OCI-LY3 (cell line): ENCODE measurements around the gene SLC9A8.

Source experiments
- H2AFZ ChIP-seq: fragments of 200-600, 300-600 bp; shearing (Covaris generic); 2 replicates; pipeline ENCODE4 v1.6.0; 2014; ENCODE audit warnings: antibody characterized with exemption, low read depth, low read length
- H3K27ac ChIP-seq: fragments of 200-600, 300-600 bp; sonication (generic); 2 replicates; pipeline ENCODE4 v1.5.1; 2014; ENCODE audit warnings: mild to moderate bottlenecking, low read length, moderate library complexity, mixed read lengths
- H3K27me3 ChIP-seq: fragments of 200-600, 300-600 bp; sonication (generic); 2 replicates; pipeline ENCODE4 v1.6.1; 2014; ENCODE audit warnings: low read depth, low read length, mixed read lengths
- H3K36me3 ChIP-seq: fragments of 200-600, 300-600 bp; sonication (generic); replicated peaks from 2 replicates; pipeline ENCODE3; 2014; ENCODE audit warnings: low read depth, low read length, mixed read lengths
- H3K4me1 ChIP-seq: fragments of 300-600, 200-600 bp; sonication (generic); 2 replicates; pipeline ENCODE4 v1.6.1; 2014; ENCODE audit warnings: low read length, mixed read lengths
- H3K4me2 ChIP-seq: fragments of 200-600, 300-600 bp; sonication (generic); 2 replicates; pipeline ENCODE4 v1.6.1; 2014; ENCODE audit warnings: low read length, mixed read lengths
- H3K4me3 ChIP-seq: fragments of 300-600, 200-600 bp; sonication (generic); 2 replicates; pipeline ENCODE4 v1.5.1; 2014; ENCODE audit warnings: antibody characterized with exemption, mild to moderate bottlenecking, low read length, moderate library complexity
- H3K79me2 ChIP-seq: fragments of 300-600, 200-600 bp; shearing (Covaris generic); 2 replicates; pipeline ENCODE4 v1.6.1; 2014; ENCODE audit warnings: mild to moderate bottlenecking, low read length, mixed read lengths
- H3K9ac ChIP-seq: fragments of 300-600, 200-600 bp; shearing (Covaris generic); 2 replicates; pipeline ENCODE4 v1.6.0; 2014; ENCODE audit warnings: mild to moderate bottlenecking, low read length, moderate library complexity
- H3K9me3 ChIP-seq: fragments of 200-600, 300-600 bp; shearing (Covaris generic); 2 replicates; pipeline ENCODE4 v1.6.1; 2014; ENCODE audit warnings: low read length, mixed read lengths; ENCODE audit not compliant: insufficient read depth
- H4K20me1 ChIP-seq: fragments of 200-600, 300-600 bp; sonication (generic); 2 replicates; pipeline ENCODE4 v1.6.1; 2016; ENCODE audit warnings: low read length, mixed read lengths; ENCODE audit not compliant: insufficient read depth
- CTCF ChIP-seq: fragments of 200-600, 300-600 bp; sonication (generic); IDR thresholded peaks from 2 replicates; pipeline ENCODE4 v1.5.1; 2014; ENCODE audit warnings: antibody characterized with exemption, low read length, low read depth
- EZH2phosphoT487 ChIP-seq: fragments of 200-600 bp; shearing (Covaris generic); IDR thresholded peaks from 2 replicates; pipeline ENCODE4 v1.6.1; 2018; ENCODE audit warnings: antibody characterized with exemption, mixed run types, low read depth

SLC9A8 gene

GRCh38 chr20:49784291-49784690 is 28.3 kb upstream of the SLC9A8 start:
- TF ChIP-seq EZH2phosphoT487 (no peak), CTCF (no peak)
- Histone ChIP-seq H3K27ac (no peak overlapping the region; the same call in 1 of the 2 replicates), H3K9ac (no peak overlapping the region), H3K9me3 (no peaks in the 10 kb centered on the region), H3K4me3 (no peak overlapping the region), H4K20me1 (no peaks in the 10 kb centered on the region), H3K36me3 (no peaks in the 10 kb centered on the region), H2AFZ (no peak overlapping the region), H3K27me3 (no peaks in the 10 kb centered on the region), H3K4me1 (peaks cover 49% of the 10 kb centered on the region), H3K4me2 (no peak overlapping the region), H3K79me2 (no peaks in the 10 kb centered on the region)

GRCh38 chr20:49785149-49785851 is 27.3 kb upstream of the SLC9A8 start:
- Histone ChIP-seq H3K9me3 (no peaks in the 10 kb centered on the region), H3K27me3 (no peaks in the 10 kb centered on the region), H3K9ac (peak overlapping the region; percentile 65), H3K27ac (peak overlapping the region; percentile 85), H3K4me1 (peaks cover 58% of the 10 kb centered on the region), H3K36me3 (no peaks in the 10 kb centered on the region), H3K79me2 (no peaks in the 10 kb centered on the region), H4K20me1 (no peaks in the 10 kb centered on the region), H3K4me2 (peak overlapping the region; percentile 69), H2AFZ (peak overlapping the region; percentile 31), H3K4me3 (peak overlapping the region; percentile 57)
- TF ChIP-seq CTCF, result no peak
- TF ChIP-seq EZH2phosphoT487, result no peak

- H3K4me3 ChIP-seq, result peak overlapping the region; percentile 57
- H3K9me3 ChIP-seq, result no peaks in the 10 kb centered on the region
- H3K27me3 ChIP-seq, result no peaks in the 10 kb centered on the region
- peak overlapping the region; percentile 31 for H2AFZ ChIP-seq
- peak overlapping the region; percentile 85 for H3K27ac ChIP-seq
- no peaks in the 10 kb centered on the region for H3K79me2 ChIP-seq
- TF ChIP-seq CTCF (no peak), EZH2phosphoT487 (no peak)
- H3K4me2 ChIP-seq, result peak overlapping the region; percentile 69
- no peaks in the 10 kb centered on the region for H3K36me3 ChIP-seq
- peaks cover 61% of the 10 kb centered on the region for H3K4me1 ChIP-seq
- H4K20me1 ChIP-seq, result no peaks in the 10 kb centered on the region
- peak overlapping the region; percentile 65 for H3K9ac ChIP-seq
Measured at GRCh38 chr20:49785852-49786175, 26.8 kb upstream of the SLC9A8 start.

GRCh38 chr20:49786196-49786595 is 26.4 kb upstream of the SLC9A8 start:
- TF ChIP-seq CTCF (no peak), EZH2phosphoT487 (no peak)

More at GRCh38 chr20:49786196-49786595, 26.4 kb upstream of the SLC9A8 start:
- H4K20me1 ChIP-seq, result no peaks in the 10 kb centered on the region
- no peaks in the 10 kb centered on the region for H3K36me3 ChIP-seq
- no peaks in the 10 kb centered on the region for H3K27me3 ChIP-seq
- H3K9me3 ChIP-seq, result no peaks in the 10 kb centered on the region
- H3K27ac ChIP-seq, result peak overlapping the region; percentile 85
- H3K4me1 ChIP-seq, result peaks cover 64% of the 10 kb centered on the region
- peak overlapping the region; percentile 57 for H3K4me3 ChIP-seq
- peak overlapping the region; percentile 69 for H3K4me2 ChIP-seq
- H3K9ac ChIP-seq, result peak overlapping the region; percentile 65
- no peaks in the 10 kb centered on the region for H3K79me2 ChIP-seq
- peak overlapping the region; percentile 31 for H2AFZ ChIP-seq
